ENCODE results near the gene RBCK1.
"Not testable (repeated sequence)": the region's sequence is repeated elsewhere in the genome, so short reads cannot be mapped to it uniquely, and the experiment has no call there.

The RBCK1 gene

DNA sequence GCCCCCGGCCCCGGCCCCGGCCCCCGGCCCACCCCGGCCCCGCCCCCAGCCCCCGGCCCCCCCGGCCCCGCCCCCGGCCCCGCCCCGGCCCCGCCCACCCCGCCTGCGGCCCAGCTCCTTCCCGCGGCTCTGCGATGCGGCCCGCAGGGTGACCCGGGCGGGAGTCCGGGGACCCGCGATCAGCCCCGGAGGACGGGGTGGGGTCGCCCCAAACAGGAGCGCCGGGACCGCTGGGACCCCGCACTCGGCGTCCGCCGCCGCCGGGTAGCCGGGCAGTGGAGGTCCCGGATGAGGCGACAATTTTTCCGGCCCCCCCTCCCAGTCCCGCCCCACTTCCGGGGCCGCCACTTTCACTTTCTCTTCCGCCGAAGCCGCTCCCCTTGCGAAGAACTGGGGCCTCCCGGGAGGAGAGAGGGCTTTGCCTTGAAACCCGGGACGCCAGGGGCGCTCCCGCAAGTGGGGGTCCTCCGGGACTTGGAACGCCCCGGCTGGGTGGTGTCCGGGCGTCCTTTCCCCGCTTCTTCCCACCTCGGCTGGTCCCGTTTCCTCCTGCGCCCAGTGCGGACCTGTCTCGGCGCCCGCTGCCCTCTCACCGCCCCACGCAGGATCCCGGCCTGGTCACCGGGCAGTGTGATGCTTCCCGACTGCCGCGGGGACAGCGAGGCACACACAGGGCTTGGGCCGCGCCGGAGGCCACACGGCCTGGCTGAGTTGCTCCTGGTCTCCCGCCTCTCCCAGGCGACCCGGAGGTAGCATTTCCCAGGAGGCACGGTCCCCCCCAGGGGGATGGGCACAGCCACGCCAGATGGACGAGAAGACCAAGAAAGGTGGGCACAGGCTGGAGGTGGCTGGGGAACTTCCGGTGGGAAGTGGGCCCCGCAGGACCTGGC lies at the start of gene RBCK1:
Gene RBCK1 (plus strand): TSS at position 347 of the 890 bp plus-strand sequence. CDS start 459 bp downstream, at position 806.
- FAIRE-seq (no peak), DNase-seq (ENCODE audit: insufficient read length, low spot score) (peak; percentile 94)

DNA sequence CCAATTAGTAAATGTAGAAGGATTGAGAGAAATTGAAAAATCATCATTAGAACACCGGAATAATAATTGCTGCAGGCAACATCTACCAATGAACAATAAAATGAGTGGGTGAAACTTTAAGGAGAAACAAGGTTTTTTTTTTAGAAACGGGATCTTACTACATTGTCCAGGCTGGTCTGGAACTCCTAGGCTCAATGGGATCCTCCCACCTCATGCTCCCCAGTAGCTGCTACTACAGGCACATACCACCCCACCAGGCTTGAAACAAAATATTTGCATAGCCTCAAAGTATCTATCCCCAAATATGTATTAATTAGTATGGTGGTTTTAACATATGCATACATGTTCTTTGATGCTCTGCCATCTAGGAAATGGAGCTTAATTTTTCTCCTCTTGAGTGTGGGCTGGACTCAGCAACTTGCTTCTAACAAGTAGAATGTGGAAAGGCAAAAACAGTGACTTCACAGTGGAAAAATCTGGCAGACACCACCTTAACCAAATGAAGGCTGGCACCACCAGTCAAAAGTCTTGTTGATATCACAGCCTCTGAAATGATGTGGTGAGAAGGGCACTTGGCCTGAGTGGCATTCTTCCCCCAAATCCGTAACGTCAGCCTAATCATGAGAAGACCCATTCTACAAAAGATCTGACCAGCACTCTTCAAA lies 49.1 kb upstream of the RBCK1 start:
- no peak for DNase-seq (ENCODE audit: insufficient read length, low spot score)
- no peak for FAIRE-seq

DNA sequence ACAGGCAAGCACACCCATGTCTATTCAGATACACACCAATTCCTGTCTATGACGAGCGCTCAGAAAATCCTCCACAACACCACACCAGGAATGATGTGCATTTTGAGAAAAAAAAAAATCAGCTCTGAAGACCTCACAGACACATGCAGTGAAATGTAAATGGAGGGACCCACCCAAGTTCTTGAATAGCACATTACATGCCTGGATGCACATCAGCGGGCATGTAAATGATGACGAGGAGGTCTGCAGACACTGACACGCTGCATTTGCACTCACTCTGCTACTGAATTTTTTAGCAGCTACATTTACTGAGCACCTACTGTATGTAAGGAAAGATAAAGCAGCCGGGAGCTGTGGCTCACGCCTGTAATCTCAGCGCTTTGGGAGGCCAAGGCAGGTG lies 46.5 kb upstream of the RBCK1 start:
- FAIRE-seq, result no peak
- no peak for DNase-seq (ENCODE audit: insufficient read length, low spot score)

DNA sequence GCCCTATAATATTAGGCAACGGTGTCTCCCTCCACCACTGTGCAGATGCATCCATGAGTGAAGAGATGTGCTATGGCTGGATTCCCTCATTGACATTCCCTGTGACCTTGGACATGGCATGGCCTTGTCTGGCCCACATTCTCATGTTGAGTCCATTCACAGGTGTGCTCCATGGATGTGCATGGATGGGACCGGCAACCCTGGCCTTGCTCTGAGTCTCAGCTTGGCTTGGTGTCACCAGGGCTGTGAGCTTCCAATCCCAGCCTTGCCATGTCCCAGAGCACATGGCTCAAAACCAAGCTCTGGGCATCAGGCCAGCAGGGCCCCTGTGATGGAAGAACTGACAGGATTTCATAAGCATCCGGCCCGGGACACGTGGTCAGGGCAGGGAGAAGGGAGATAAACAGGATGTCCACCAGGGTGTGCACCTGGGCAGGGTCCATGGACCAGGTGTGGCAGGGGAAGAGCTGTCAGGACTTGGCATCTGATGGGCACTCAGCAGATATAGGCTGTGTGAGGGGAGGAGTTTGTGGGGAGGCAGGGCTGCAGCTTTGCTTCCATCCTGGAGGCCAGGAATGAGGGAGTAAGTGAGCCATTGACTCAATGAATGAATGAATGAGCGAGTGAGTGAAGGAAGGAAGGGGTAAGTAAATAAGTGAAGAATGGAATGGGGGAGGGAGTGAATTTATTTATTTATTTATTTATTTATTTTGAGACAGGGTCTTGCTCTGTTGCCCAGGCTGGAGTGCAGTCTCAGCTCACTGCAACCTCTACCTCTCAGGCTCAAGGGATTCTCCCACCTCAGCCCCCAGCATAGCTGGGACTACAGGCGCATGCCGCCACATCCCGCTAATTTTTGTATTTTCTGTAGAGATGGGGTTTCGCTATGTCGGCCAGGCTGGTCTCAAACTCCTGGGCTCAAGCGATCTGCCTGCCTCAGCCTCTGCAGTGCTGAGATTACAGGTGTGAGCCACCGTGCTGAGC lies 45.5 kb upstream of the RBCK1 start:
- DNase-seq (ENCODE audit: insufficient read length, low spot score), result peak; percentile 79
- peak; percentile 73 for FAIRE-seq

DNA sequence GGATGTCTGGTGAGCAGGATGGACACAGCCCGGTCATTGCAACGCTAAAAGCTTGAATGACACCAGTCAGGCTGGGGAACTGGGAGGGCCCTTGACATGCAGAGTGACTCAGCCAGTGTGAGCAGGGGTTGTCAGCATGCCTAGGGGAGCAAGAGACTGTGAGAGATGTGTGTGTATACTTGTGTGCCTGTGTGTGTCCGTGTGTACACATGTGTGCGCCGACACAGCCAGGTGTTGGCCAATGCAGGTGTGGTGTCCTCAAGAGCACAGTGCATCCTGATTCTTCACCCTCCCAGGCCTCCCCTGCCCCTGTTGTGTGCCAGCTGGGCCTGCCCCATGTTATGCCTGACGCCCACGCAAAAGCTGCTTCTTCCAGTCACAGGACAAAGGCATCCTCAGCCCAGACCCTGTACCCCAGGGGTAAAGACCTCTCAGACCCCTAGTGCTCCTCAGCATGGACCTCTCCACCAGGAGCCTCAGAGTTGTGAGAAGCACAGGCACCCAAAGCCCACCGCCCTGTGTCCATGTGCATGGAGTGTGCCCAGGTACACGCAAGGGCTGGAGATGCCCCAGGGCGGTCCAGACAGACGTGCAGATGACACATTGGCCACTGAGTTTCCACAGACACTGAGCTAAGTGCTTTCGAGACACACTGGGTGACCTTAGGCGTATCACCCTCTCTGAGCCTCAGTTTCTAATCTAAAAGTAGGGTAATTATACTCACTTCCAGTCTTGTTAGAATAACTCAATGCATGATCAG lies 44.6 kb upstream of the RBCK1 start:
- FAIRE-seq (peak; percentile 16), DNase-seq (ENCODE audit: insufficient read length, low spot score) (no peak)

DNA sequence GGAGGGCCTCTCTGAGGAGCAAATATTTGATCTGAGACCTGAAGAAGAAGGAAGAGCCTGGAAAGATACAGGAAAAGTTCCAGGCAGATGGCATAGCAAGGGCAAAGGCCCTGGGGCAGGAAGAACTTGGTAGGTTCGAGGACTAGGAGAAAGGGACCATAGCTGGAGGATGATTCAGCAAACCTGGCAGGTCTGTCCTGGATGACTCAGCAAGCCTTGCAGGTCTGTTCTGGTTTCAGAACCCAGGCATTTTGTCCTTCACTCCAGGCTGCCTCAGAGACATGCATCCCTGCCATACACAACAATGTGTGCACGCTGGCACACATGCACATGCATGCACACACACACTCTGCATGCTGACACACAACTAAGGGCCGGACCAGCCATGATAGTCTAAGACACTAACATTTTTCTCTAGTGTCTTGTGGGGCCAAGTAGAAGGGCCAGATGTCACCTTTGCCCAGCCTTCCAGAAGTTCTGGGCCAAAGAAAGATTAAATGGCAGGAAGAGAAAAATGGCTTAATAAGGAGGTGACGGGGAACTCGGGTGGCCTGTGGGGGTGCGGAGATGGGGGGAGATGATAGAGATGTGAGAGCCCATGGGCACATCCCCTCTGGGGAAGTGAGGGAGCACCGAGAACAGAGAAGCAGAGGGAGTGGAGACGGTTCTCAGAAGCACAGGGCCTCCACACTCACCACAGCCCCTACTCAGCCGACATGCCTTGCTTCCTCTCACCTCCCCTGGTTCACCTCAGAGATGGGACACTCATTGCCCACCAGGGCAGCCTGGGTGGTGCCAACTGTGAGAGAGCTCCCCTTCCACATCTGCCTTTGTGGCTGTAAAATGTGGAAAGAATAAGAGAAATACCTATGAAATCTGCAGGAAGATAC lies 42.9 kb upstream of the RBCK1 start:
- DNase-seq (ENCODE audit: insufficient read length, low spot score) (no peak), FAIRE-seq (no peak)

DNA sequence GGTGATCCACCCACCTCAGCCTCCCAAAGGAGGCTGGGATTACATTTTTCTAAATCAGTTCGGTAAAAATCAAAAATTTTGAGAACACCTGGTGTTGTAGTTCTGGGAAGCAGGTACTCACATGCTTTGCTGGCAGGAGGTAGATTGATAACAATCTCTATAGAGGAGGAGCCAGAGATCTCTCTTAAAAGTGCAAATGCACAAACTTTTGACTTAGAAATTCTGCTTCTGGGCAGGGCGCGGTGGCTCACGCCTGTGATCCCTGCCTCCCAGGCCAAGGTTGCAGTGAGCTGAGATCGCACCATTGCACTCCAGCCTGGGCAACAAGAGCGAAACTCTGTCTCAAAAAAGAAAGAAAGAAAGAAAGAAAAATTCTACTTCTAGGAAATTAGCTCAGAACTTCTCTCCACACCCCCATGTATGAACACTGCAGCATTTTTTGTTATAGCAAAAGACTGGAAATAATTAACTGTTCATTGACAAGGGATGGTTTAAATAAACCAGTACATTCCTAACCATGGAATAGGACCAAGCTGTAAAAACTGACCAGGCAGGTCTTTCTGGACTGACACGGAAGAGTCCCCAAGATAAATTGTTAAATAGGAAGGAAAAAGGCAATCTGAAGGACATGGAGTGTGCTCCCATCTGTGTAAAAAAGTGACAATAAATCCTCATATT lies 41.9 kb upstream of the RBCK1 start:
- FAIRE-seq (no peak), DNase-seq (ENCODE audit: insufficient read length, low spot score) (no peak)

DNA sequence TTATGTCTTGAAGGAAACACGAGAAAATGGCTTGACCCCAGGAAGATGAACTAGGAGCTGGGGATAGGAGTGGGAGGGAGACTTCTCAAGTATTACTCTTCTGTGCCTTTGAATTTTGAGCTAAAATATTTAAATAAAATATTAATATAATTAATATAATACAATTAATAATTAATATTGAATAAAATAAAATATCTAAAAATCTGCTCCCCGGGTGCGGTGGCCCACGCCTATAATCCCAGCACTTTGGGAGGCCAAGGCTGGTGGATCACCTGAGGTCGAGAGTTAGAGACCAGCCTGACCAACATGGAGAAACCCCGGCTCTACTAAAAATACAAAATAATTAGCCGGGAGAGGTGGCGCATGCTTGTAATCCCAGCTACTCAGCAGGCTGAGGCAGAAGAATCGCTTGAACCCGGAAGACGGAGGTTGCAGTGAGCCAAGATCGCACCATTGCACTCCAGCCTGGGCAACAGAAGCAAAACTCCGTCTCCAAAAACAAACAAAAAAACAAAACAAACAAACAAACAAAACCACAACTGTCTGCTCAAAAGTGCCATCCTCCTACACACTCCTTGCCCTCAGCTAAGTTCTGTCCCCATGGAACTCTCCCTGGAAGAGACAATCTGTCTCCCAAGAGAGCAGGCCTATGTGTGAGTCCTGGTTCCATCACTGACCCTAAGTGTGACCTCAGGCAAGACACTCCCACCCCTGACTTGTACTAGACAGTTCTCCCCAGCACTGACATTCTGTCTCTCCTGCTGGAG lies 41.2 kb upstream of the RBCK1 start:
- FAIRE-seq (no peak), DNase-seq (ENCODE audit: insufficient read length, low spot score) (no peak)

DNA sequence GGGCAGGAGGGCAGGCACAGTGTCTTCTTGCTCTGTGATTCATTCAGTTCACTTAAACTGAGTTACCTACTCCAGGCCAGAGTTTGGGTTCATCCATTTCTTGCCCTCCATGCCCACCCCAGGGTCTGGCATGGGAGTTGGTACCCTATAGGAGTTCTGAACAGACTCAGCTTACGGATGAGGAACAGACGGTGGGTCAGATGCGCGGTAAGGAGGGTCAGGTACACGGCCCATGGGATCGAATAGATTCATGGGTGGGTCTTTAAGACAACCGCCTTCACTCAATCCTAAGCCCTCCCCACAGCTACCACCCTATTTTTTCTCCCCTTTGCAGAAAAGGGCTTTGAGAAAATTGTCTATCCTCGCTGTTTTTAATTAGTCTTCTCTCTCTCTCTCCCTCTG lies 40.6 kb upstream of the RBCK1 start:
- FAIRE-seq (no peak), DNase-seq (ENCODE audit: insufficient read length, low spot score) (no peak)

DNA sequence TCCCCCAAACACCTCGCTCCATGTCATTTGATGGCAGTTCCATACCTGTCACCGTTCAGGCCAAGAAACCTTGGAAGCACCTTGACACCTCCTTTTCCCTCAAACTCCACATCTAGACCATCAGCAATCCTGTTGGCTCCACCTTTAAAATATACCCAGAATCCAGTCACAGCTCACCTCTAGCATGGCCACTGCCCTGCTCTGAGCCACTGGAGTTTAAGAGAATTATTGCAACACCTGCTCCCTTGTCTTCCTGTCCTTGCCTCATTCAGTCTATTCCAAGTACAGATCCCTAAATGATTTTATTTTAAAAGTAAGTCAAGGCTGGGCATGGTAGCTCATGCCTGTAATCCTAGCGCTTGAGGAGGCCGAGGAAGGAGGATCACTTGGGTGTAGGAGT lies 39.2 kb upstream of the RBCK1 start:
- no peak for FAIRE-seq

DNA sequence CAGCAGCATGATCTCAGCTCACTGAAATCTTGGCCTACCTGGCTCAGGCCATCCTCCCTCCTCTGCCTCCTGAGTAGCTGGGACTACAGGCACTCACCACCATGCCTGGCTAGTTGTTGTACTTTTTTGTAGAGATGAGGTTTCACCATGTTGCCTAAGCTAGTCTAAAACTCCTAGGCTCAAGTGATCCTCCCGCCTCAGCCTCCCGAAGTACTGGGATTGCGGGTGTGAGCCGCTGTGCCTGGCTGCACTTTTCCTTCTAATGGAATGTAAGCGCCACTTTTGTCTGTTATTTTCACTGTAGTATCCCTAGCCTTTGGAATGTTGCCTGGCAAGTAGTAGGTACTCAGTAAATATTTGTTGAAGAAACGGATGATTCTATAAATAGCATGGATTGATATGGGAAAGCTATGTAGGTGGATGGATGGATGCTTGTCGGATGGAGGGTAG lies 37.9 kb upstream of the RBCK1 start:
- no peak for FAIRE-seq
- DNase-seq (ENCODE audit: insufficient read length, low spot score), result no peak

More for the DNA sequence above, 39.2 kb upstream of the RBCK1 start:
- DNase-seq (ENCODE audit: insufficient read length, low spot score), result no peak

DNA sequence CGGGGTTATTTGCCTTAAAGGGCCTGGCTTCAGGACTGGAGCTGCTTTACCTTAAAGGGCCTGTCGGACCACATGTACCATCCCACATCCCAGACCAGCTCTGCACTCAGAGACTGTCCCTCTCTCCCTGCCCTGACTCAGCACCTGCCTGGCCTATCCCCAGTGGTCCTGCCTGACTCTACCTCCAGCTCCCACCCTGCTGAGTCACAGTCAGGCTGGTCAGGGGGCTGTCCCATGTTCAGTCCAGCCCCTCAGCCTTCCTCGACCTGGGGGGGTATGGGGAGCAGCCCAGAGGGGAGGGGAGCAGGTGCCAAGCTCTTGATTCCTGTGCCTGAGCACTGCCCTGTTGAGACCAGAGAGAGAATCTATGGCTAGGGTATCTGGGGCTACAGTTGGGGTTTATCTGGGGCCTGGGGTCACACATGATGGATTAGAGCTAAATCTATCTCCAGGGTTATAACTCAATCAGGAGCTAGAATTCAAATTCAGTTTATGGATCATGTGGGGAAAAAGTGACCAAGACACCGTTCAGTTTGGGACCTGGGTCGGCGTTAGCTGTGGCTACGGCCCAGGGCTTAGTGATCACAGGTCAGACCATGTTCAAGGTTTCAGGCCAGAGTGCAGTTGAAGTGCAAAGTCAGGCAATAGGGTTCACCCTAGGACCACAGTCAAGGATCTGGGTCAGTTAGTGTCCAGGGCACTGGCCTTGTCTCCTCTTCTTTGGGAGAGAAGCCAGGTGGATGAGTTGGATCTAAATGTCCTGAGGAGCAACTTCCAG lies 36.9 kb upstream of the RBCK1 start:
- FAIRE-seq (no peak), DNase-seq (ENCODE audit: insufficient read length, low spot score) (no peak)

DNA sequence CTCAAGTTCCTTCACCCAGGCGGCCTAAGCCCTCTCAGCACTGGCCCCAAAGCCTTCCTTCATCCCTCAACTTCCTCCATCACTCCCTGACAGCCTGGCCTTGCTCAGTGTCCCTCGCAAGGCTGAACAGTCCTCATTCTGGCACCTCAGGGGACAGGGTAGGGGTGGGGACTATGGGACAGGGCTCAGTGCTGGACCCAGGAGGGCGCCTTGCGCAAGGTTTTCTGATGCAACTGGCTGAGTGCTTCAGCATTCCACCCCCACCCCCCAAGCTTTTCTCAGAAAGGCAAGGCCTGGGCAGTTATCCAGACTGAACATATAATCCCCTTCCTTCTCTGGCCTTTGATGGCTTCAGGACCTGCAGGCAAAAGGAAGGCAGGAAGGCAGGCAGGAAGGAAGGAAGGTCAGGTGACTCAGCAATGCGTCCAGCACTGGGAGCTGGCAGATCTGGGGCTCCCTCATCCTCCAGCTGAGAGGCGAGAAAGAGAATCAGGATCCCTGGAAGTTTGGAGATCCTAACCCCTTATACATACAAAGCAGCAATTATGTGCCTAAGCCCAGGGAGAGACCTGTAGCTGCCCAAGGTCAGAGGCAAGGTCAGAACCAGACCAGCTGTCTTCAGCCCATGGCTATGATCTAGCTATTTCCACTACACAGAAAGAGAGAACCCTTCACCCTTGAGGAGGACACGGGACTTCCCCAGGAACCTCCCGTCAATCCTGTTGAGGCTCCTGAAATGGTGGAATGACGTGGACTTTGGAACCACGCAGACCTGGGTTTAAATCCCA lies 36.1 kb upstream of the RBCK1 start:
- FAIRE-seq, result no peak
- DNase-seq (ENCODE audit: insufficient read length, low spot score), result peak; percentile 77

DNA sequence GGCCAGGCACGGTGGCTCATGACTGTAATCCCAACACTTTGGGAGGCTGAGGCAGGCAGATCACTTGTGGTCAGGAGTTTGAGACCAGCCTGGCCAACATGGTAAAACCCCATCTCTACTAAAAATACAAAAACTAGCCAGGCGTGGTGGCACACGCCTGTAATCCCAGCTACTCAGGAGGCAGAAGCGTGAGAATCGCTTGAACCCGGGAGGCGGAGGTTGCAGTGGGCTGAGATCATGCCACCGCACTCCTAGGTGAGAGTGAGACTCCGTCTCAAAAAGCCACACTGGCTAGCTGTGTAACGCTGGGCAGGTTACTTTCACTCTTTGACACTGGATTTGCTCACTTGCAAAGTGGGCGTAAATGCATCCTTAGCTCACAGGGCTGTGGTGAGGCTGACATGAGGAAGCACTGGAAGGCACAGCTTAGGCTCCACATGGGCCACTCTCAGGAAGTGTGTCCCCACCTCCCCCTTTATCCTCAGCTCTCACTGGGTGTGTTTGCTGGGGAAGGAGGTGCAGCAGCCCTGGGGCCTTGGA lies 35.5 kb upstream of the RBCK1 start:
- DNase-seq (ENCODE audit: insufficient read length, low spot score); FAIRE-seq: not testable (repeated sequence)

DNA sequence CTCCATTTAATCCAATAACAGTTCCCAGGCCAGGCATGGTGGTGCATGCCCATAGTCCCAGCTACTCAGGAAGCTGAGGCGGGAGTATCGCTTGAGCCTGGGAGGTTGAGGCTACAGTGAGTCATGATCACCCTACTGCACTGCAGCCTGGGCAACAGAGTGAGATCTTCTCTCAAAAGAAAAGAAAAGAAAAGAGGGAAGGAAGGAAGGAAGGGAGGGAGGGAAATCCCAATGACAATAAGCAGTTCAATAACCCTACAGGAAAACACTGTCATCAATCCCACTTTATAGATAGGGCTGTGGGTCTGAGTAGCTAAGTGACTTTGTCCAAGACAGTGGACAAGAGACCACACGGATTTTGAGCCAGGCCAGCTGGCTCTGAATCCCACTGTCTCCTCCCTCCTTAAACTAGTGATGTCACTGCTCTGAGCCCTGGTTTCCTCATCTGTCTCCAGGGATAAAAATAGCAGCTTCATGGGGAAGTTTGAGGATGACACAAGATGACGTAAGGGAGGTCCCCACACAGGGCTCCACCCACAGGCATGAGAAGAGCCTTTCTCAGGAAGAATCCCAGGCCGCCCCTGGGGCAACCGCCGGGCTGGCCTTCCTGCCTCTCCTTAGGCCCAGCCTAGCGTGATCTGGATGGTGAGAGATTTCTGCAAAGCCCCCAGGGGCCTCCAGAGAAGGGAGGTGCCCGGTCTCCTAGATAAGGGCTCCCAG lies 34.8 kb upstream of the RBCK1 start:
- peak; percentile 63 for DNase-seq (ENCODE audit: insufficient read length, low spot score)

More for the DNA sequence above, 34.8 kb upstream of the RBCK1 start:
- FAIRE-seq, result no peak

Data from HTR-8/SVneo (cell line).